Stimulated activated memory B cell treated with anti-CD40 and anti-IgM and Interleukin-4, amounts not matched to agents 10 μg/mL and 1 μg/mL and 100 μg/mL, for 72 hours (primary cell): ENCODE measurements around the gene NEU2.

Experiments
- ATAC-seq: fragments of 150-1000 bp; cut with Tn5 transposase; 2 replicates; pipeline ENCODE4 v1.10.0; 2021
- H3K27ac Mint-ChIP-seq: one replicate; pipeline ENCODE4 v1.8.0; 2022; ENCODE audit warnings: mild to moderate bottlenecking, mixed read lengths
- H3K27me3 Mint-ChIP-seq: one replicate; pipeline ENCODE4 v1.8.0; 2022; ENCODE audit warnings: mixed read lengths
- H3K36me3 Mint-ChIP-seq: one replicate; pipeline ENCODE4 v1.8.0; 2022; ENCODE audit warnings: mixed read lengths
- H3K4me1 Mint-ChIP-seq: one replicate; pipeline ENCODE4 v1.8.0; 2022; ENCODE audit warnings: mixed read lengths
- H3K4me3 Mint-ChIP-seq: one replicate; pipeline ENCODE4 v1.8.0; 2022; ENCODE audit warnings: mild to moderate bottlenecking, moderate library complexity, mixed read lengths
- H3K9me3 Mint-ChIP-seq: one replicate; pipeline ENCODE4 v1.8.0; 2022; ENCODE audit warnings: mixed read lengths

NEU2 gene

GRCh38 chr2:233032551-233033320 lies at the start of gene NEU2:
Gene NEU2, plus strand, starts transcription at chr2:233032672. Its CDS starts 0 bp downstream, at chr2:233032672.
- Mint-ChIP-seq H3K9me3 (no peaks in the 10 kb centered on the region), H3K27ac (no peak within 1 kb of the TSS), H3K36me3 (no peaks in the 10 kb centered on the region), H3K4me1 (no peaks in the 10 kb centered on the region), H3K27me3 (no peaks in the 10 kb centered on the region), H3K4me3 (no peak within 1 kb of the TSS)
- ATAC-seq = no peak

DNA sequence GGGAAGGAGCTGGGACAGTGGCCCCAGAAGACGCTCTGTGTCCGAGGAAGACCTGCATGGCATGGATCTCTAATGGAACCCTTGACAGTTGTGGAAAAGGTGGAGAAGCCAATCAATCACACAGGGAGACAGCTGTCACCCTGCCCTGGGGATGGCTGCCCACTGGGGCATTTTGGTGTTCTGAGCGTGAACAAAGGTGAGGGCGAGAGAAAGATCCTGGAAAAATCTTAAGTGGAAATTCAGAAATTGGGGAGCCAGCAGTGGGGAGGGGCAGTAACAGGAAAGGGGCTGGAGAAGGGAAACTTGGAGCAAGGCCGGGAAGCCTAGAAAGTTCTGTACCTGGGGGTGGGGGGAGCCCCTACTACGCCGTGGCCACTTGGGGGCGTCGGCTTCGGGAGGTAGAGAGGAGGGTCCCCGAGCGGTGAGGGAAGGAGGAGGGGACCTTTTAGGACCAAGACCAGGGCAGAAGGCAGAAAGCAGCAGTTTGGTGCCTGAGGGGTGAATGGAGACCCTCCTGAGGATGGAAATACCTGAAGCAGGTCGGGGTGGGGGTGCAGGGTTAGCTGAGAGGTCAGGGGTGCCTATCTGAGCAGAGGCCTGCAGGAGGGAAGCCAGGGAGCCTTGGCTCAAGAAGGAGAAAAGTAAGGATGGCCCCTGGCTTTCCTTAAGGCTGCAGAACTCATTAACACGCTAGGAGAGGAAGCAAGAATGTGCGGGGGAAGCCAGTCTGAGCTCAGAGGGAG lies 49.4 kb upstream of the NEU2 start:
- peaks cover 4% of the 10 kb centered on the region for H3K9me3 Mint-ChIP-seq
- H3K4me1 Mint-ChIP-seq = peaks cover 19% of the 10 kb centered on the region
- no peak overlapping the region for H3K4me3 Mint-ChIP-seq
- ATAC-seq = no peak
- no peak overlapping the region for H3K27ac Mint-ChIP-seq
- peaks cover 82% of the 10 kb centered on the region for H3K27me3 Mint-ChIP-seq
- no peaks in the 10 kb centered on the region for H3K36me3 Mint-ChIP-seq

- H3K27me3 Mint-ChIP-seq = peaks cover 82% of the 10 kb centered on the region
- ATAC-seq = no peak
These were observed 48.8 kb upstream of the NEU2 start for GRCh38 chr2:232983669-232984140.

DNA sequence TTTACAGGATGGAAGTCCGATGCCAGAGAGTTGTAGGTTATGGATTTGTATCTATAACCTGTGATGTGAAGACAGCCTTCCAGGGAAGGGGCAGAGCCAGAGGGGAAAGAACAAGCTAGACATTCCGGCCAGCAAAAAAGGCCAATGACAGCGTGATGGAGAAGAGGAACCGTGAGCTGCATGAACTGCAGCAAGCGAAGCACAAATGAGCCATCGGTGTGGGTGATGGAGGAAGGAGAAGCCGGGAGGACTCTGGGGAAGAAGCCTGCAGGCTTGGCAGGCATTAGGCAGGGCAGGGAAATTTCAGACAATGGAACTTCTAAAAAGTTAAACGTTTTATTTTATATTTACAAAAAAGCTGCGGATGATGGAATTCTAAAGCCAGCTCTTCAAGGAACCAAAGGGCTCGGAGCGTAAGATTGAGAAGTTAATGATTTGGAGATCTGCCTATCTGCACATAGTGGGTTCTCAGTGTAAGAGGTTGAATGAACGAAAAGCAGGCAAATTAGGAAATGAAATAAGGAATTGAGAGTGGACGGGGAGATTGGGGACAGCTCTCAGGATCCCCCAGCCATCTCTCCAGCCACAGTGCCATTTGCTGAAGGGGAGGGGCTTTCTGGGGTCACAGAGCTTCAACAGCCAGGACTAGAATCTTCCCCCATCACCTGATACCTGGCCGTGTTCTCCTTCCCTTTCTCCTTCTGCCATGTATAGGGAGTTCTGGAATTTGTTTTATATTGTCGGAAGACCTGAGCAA lies 47.8 kb upstream of the NEU2 start:
- peaks cover 19% of the 10 kb centered on the region for H3K4me1 Mint-ChIP-seq
- H3K36me3 Mint-ChIP-seq = no peaks in the 10 kb centered on the region
- H3K27ac Mint-ChIP-seq = no peak overlapping the region
- ATAC-seq = peak; percentile 31
- peaks cover 81% of the 10 kb centered on the region for H3K27me3 Mint-ChIP-seq
- peaks cover 4% of the 10 kb centered on the region for H3K9me3 Mint-ChIP-seq
- H3K4me3 Mint-ChIP-seq = no peak overlapping the region

More at GRCh38 chr2:232983669-232984140, 48.8 kb upstream of the NEU2 start:
- Mint-ChIP-seq H3K4me1 (peaks cover 19% of the 10 kb centered on the region), H3K4me3 (no peak overlapping the region), H3K9me3 (peaks cover 4% of the 10 kb centered on the region), H3K27ac (no peak overlapping the region), H3K36me3 (no peaks in the 10 kb centered on the region)

- Mint-ChIP-seq H3K27ac (no peak overlapping the region), H3K36me3 (no peaks in the 10 kb centered on the region), H3K4me1 (peaks cover 19% of the 10 kb centered on the region), H3K4me3 (no peak overlapping the region), H3K27me3 (peaks cover 66% of the 10 kb centered on the region), H3K9me3 (peaks cover 4% of the 10 kb centered on the region)
- ATAC-seq = no peak
These were observed 46.3 kb upstream of the NEU2 start for GRCh38 chr2:232986155-232986554.

DNA sequence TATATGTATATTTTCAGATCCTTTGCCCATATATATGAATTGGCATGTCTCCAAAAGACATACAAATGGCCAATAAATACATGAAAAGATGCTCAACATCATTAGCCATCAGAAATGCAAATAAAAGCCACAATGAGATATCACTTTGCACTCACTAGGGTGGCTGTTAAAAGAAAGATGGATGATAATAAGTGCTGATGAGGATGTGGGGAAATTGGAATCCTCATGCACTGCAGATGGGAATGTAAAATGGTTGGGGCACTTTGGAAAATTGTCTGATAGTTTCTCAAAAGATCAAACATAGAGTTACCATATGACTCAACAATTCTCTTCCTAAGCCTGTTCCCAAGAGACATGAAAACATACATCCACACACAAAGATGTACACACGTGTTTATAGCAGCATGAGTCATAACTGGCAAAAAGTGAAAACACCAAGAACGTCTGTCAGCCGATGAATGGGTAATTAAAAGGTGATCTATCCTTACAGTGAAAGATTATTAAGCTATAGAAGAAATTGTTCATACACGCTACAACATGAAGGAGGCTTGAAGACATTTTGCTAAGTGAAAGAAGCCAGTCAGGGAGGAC lies 39.1 kb upstream of the NEU2 start:
- Mint-ChIP-seq H3K27me3 (no peaks in the 10 kb centered on the region), H3K4me3 (no peak overlapping the region), H3K27ac (no peak overlapping the region), H3K4me1 (no peaks in the 10 kb centered on the region), H3K36me3 (no peaks in the 10 kb centered on the region), H3K9me3 (peaks cover 2% of the 10 kb centered on the region)
- no peak for ATAC-seq

DNA sequence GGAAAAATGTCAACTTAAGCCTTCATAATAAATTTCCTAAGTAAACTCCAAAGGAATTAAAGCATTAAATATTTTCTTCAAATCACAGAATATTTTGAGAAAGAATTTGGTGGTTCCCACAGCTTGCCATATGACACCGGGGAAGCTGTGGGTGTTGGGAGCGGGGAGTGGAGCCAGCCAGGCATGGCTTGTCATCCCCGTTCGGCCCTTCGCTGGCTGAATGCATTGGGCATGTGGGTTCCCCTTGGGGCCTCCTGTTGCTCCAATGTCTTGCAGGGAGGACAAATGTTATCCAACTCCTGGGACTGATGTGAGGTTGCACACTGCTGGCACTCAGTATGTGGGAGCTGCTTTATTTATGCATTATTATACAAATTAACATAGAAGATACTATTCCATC lies 38.0 kb upstream of the NEU2 start:
- no peak overlapping the region for H3K27ac Mint-ChIP-seq
- no peak for ATAC-seq
- H3K36me3 Mint-ChIP-seq = no peaks in the 10 kb centered on the region
- H3K4me3 Mint-ChIP-seq = no peak overlapping the region
- peaks cover 2% of the 10 kb centered on the region for H3K9me3 Mint-ChIP-seq
- peaks cover 10% of the 10 kb centered on the region for H3K27me3 Mint-ChIP-seq
- no peaks in the 10 kb centered on the region for H3K4me1 Mint-ChIP-seq

DNA sequence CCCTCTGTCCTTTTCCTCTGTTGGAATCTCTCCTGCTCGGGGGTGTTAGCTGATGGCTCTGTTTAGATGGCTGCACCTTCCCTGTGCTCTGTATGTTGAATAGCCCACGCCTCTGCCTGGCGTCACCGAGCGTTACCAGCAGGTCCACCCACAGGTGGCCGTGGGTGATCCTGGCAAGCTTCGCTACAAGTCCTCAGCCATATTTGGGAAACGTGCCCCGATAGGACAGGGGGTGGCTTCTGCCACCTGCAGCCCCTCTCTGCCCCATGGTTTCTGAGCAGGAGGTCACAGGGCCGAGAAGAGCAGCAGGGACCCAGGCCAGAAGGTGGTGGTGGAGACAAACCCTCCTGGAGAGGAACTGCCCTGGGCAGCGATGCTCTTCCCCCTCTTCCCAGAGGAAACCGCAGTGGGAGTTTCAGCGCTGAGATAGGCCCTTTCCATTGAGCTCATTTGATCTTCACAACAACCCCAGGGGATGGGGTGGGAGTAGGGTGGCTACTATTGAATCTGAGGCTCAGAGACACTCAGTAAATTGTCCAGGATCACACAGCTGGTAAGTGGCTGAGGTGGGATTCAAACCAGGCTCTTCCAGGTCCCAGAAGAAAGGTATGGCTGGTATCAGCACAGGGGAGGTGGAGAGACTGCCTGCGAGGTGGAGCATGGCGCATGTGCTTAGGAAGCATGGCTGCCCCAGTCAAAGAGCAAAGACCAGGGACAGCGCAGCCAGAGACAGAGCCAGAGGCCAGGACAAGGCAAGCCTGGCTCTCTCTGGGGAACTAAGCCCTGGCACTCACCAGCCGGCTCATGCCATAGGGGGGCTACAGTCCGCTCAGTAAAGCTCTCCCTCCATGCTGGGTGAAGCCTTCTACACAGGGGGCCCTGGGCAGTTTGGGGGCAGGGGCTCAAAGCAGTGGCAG lies 34.5 kb upstream of the NEU2 start:
- Mint-ChIP-seq H3K27me3 (peaks cover 21% of the 10 kb centered on the region), H3K9me3 (no peaks in the 10 kb centered on the region), H3K4me3 (no peak overlapping the region), H3K4me1 (peaks cover 5% of the 10 kb centered on the region), H3K36me3 (peaks cover 5% of the 10 kb centered on the region), H3K27ac (no peak overlapping the region)
- no peak for ATAC-seq

DNA sequence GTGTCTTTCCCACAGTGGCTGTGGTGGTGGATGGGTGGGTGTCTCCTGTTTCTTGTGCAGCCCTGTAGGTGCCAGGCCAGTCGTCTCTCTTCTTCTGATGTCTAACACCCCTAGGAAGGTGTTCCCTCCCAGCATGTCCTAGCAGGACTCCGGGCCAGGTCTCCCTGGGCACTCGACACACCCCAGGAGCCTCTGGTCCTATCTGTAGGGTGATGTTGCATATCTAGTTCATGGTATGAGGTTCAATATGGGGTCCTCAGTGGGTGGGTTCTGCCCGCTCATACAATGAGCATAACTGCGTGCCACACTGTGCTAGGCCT lies 33.8 kb upstream of the NEU2 start:
- Mint-ChIP-seq H3K27ac (no peak overlapping the region), H3K27me3 (peaks cover 21% of the 10 kb centered on the region), H3K4me3 (no peak overlapping the region), H3K9me3 (no peaks in the 10 kb centered on the region), H3K4me1 (peaks cover 5% of the 10 kb centered on the region), H3K36me3 (peaks cover 5% of the 10 kb centered on the region)
- no peak for ATAC-seq

GRCh38 chr2:232999354-232999753 lies 33.1 kb upstream of the NEU2 start:
- no peak overlapping the region for H3K4me3 Mint-ChIP-seq
- H3K4me1 Mint-ChIP-seq = peaks cover 5% of the 10 kb centered on the region
- H3K36me3 Mint-ChIP-seq = peaks cover 5% of the 10 kb centered on the region
- no peak for ATAC-seq
- H3K27ac Mint-ChIP-seq = no peak overlapping the region
- H3K27me3 Mint-ChIP-seq = peaks cover 21% of the 10 kb centered on the region
- H3K9me3 Mint-ChIP-seq = no peaks in the 10 kb centered on the region

DNA sequence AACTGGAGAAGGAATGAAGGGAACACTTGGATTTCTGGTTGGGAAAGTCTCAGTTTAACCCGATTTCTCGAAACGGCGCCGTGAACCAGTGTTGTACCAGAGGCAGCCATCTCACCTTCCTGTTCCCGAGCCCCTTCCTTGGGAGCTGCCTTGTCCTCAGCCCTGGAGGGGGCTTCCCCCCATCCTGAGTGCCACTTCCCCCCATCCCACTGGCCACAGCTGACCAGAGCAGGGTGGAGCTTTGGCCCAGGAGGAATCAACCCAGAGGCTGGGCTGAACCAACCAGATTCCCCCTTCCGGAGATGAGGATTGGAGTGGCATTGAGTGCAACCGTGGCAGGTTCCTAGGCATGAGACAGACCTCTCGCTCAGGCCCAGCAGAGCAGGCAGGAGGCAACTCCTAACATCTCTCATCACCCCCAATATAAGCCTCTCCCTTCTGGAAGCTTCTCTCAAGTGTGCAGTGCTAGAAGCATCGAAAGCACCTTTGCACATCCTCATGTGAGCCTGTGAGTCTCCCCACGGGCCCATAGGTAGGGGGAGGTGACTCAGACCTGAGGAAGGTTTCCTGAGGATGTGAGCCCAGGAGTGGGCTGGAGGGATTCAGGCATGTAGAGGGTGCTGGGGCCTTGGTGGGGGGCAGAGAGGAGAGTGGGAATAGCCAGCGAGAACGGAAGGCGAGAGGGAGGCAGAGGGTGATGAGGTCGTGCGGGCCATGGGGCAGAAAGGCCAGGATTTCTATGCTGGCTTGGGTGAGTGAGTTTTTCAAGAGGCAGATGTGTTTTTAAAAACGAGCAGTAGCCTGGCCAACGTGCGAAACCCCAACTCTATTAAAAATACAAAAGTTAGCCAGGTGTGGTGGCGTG lies 31.4 kb upstream of the NEU2 start:
- Mint-ChIP-seq H3K4me3 (no peak overlapping the region), H3K36me3 (peaks cover 5% of the 10 kb centered on the region), H3K27ac (no peak overlapping the region), H3K27me3 (peaks cover 30% of the 10 kb centered on the region), H3K9me3 (no peaks in the 10 kb centered on the region), H3K4me1 (peaks cover 5% of the 10 kb centered on the region)
- ATAC-seq = no peak

DNA sequence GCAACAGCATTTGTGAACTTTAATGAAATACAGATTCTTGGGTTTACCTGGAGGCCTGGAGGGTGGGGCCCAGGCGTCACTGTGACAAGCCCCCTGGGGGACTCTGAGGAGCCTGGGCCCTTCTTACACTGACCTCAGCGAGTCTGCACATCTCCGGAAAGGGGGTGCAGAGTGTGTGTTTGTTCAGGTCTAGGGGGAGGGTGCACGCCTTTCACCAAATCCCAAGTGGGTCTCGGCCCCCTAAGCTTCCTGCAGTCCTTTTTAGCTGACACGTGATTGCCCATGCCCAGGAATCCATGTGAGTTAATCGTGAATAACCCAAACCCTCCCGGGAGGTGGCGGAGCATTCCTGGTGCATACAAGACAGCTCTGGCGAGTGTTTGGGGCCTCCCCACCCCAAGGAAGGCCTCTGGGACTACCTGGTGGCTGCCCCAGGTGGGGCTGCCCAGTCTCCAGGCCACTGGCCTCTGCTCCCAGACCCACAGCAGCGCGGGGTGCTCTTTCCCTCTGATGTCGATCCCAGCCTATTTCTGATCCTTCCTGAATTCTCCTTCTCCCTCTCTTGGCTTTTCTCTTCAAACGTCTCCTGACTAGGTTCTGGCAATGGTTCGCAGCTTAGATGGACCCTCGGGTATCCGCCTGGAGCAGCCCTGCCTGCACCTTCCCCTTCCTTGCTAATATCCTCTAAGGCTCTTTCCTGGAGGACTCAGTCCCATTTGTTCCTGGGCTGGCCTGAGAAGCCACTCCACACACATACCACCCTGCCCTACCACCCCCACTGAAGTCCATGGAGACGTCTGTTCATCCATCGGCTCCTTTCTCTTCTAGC lies 29.4 kb upstream of the NEU2 start:
- H3K27me3 Mint-ChIP-seq = peaks cover 30% of the 10 kb centered on the region
- H3K27ac Mint-ChIP-seq = no peak overlapping the region
- no peaks in the 10 kb centered on the region for H3K9me3 Mint-ChIP-seq
- peaks cover 5% of the 10 kb centered on the region for H3K4me1 Mint-ChIP-seq
- no peak overlapping the region for H3K4me3 Mint-ChIP-seq
- H3K36me3 Mint-ChIP-seq = peaks cover 5% of the 10 kb centered on the region
- ATAC-seq = no peak
